Measurements from ENCODE around the gene ATL2.
"Not testable (repeated sequence)": the region's sequence is repeated elsewhere in the genome, so short reads cannot be mapped to it uniquely, and the experiment has no call there.

The ATL2 gene

GRCh38 chr2:38274286-38275276 lies 102.5 kb downstream of the ATL2 start:
- DNase-seq (ENCODE audit: low read depth in 2 of 2) = peak in 1 of 2 donors; percentile 23

GRCh38 chr2:38271697-38272096 lies 105.4 kb downstream of the ATL2 start:
- no peak for DNase-seq (ENCODE audit: low read depth in 2 of 2)

GRCh38 chr2:38269421-38269820 lies 107.7 kb downstream of the ATL2 start:
- DNase-seq (ENCODE audit: low read depth in 2 of 2) = no peak

- DNase-seq (ENCODE audit: low read depth in 2 of 2) = no peak
Measured at GRCh38 chr2:38268691-38269327, 108.3 kb downstream of the ATL2 start.

- no peak for DNase-seq (ENCODE audit: low read depth in 2 of 2)
Measured at GRCh38 chr2:38268001-38268400, 109.1 kb downstream of the ATL2 start.

GRCh38 chr2:38267270-38267925 lies 109.7 kb downstream of the ATL2 start:
- no peak for DNase-seq (ENCODE audit: low read depth in 2 of 2)

GRCh38 chr2:38266382-38267061 lies 110.6 kb downstream of the ATL2 start:
- no peak for DNase-seq (ENCODE audit: low read depth in 2 of 2)

- no peak for DNase-seq (ENCODE audit: low read depth in 2 of 2)
Measured at GRCh38 chr2:38265461-38265860, 111.6 kb downstream of the ATL2 start.

- no peak for DNase-seq (ENCODE audit: low read depth in 2 of 2)
Measured at GRCh38 chr2:38264396-38265221, 112.5 kb downstream of the ATL2 start.

GRCh38 chr2:38263293-38263692 lies 113.8 kb downstream of the ATL2 start:
- no peak for DNase-seq (ENCODE audit: low read depth in 2 of 2)

- peak in 1 of 2 donors; percentile 6 for DNase-seq (ENCODE audit: low read depth in 2 of 2)
Measured at GRCh38 chr2:38262069-38262871, 114.8 kb downstream of the ATL2 start.

GRCh38 chr2:38261569-38262068 lies 115.5 kb downstream of the ATL2 start:
- DNase-seq (ENCODE audit: low read depth in 2 of 2) = no peak

GRCh38 chr2:38260972-38261371 lies 116.1 kb downstream of the ATL2 start:
- DNase-seq (ENCODE audit: low read depth in 2 of 2) = no peak

GRCh38 chr2:38260469-38260868 lies 116.6 kb downstream of the ATL2 start:
- DNase-seq (ENCODE audit: low read depth in 2 of 2) = no peak

- DNase-seq (ENCODE audit: low read depth in 2 of 2) = no peak
Measured at GRCh38 chr2:38259311-38259710, 117.8 kb downstream of the ATL2 start.

- DNase-seq (ENCODE audit: low read depth in 2 of 2) = not testable (repeated sequence)
Measured at GRCh38 chr2:38257680-38258079, 119.4 kb downstream of the ATL2 start.

GRCh38 chr2:38256610-38257009 lies 120.5 kb downstream of the ATL2 start:
- DNase-seq (ENCODE audit: low read depth in 2 of 2) = no peak

GRCh38 chr2:38255211-38255610 lies 121.9 kb downstream of the ATL2 start:
- DNase-seq (ENCODE audit: low read depth in 2 of 2) = no peak

- no peak for DNase-seq (ENCODE audit: low read depth in 2 of 2)
Measured at GRCh38 chr2:38254796-38255195, 122.3 kb downstream of the ATL2 start.

- DNase-seq (ENCODE audit: low read depth in 2 of 2) = no peak
Measured at GRCh38 chr2:38251940-38252339, 125.1 kb downstream of the ATL2 start.

Measured in activated CD4-positive, alpha-beta T cell treated with anti-CD3 and anti-CD28 coated beads for 24 hours (primary cell).